ENCODE results near the gene NXF1. TPM values are rescaled to one million over a fixed set of nuclear protein-coding genes. Genes with fewer than 3 reads are reported as not detected.

NXF1 gene
- total and polyA plus RNA-seq, 2 of the 13 experiments (the other 11 are each of a cell fraction or from before 2014, with no cell fraction given), result 30.4 to 30.9 TPM

DNA sequence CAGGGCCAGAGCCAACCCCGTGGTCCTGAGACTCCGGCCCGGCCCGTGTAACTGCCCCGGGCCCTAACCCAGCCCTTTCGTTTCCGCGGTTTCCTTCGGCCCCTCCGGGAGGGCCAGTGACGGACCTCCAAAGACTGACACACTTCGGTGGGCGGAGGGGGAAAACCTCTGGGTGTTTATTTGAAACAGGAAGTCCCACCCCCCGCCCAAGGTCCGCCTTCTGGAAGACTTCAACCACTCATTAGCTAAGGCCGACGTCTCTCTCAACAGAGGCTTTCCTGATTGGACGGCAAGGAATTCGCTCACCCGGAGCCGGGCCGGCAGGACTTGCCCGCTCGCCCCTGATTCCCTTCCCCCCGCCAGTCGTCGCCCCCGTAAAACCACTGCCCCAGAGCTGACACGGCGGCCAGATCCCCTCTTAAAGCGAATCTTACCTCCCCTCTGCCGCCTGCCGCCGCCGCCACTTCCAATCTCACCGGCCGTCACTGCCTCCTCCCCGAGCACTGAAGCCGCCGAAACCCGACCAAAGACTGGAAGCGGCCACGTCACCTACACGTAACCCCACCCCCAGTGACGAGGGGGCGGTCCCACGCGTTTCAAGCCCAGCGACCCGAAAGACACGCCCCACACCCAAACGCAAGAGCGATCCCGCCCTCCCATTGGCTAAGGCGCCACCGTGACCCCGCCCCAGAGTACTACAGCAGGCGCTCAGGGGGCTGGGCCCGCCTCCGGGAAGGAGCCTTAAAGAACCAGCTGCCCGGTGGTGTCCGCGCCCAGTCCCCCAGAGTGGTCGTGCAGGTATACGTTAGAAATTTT, 26.5 kb upstream of the NXF1 start, which contains the start of gene STX5 (continued):
- TF ChIP-seq ARID5B (CRISPR knock-in tag; IDR thresholded peaks at IDR 0.05) (0 out of 2 replicates have a peak, but pooled peaks have one; percentile 32), MAFF (IDR thresholded peaks at IDR 0.05; ENCODE audit: low read depth, low read length) (no peak), HMGA1 (CRISPR knock-in tag; conservative IDR thresholded peaks at IDR 0.05) (no peak), ZNF383 (CRISPR knock-in tag; IDR thresholded peaks at IDR 0.05; ENCODE audit: borderline replicate concordance) (0 out of 2 replicates have a peak, but pooled peaks have one; percentile 56), ZC3H4 (CRISPR knock-in tag; IDR thresholded peaks at IDR 0.05; ENCODE audit: borderline replicate concordance) (no peak), BATF2 (CRISPR knock-in tag; IDR thresholded peaks at IDR 0.05) (no peak), GABPA (IDR thresholded peaks at IDR 0.05; ENCODE audit: low read depth, low read length) (peak; percentile 74), GABPA (CRISPR knock-in tag; IDR thresholded peaks at IDR 0.05; ENCODE audit: low read depth) (peak; percentile 94), ZNF691 (CRISPR knock-in tag; IDR thresholded peaks at IDR 0.05; ENCODE audit: borderline replicate concordance, low read depth) (no peak), SPEN (CRISPR knock-in tag; IDR thresholded peaks at IDR 0.05; ENCODE audit: low read depth) (peak; percentile 56), ZNF362 (CRISPR knock-in tag; IDR thresholded peaks at IDR 0.05; ENCODE audit: borderline replicate concordance) (peak; percentile 7; the same call in 1 of the 2 replicates), KDM6A (CRISPR knock-in tag; IDR thresholded peaks at IDR 0.05; ENCODE audit: low read depth) (no peak; the same call in 1 of the 2 replicates), ZKSCAN8 (CRISPR knock-in tag; IDR thresholded peaks at IDR 0.05; ENCODE audit: borderline replicate concordance) (no peak), RXRB (CRISPR knock-in tag; IDR thresholded peaks at IDR 0.05; ENCODE audit: borderline replicate concordance) (0 out of 2 replicates have a peak, but pooled peaks have one; percentile 43), MXI1 (IDR thresholded peaks at IDR 0.05; ENCODE audit: borderline replicate concordance, low read depth, low read length) (peak; percentile 70; the same call in 1 of the 3 replicates), ZNF264 (CRISPR knock-in tag; IDR thresholded peaks at IDR 0.05) (no peak), TRAFD1 (CRISPR knock-in tag; IDR thresholded peaks at IDR 0.05; ENCODE audit: borderline replicate concordance) (no peak)
- TF ChIP-seq, protein P1, sequence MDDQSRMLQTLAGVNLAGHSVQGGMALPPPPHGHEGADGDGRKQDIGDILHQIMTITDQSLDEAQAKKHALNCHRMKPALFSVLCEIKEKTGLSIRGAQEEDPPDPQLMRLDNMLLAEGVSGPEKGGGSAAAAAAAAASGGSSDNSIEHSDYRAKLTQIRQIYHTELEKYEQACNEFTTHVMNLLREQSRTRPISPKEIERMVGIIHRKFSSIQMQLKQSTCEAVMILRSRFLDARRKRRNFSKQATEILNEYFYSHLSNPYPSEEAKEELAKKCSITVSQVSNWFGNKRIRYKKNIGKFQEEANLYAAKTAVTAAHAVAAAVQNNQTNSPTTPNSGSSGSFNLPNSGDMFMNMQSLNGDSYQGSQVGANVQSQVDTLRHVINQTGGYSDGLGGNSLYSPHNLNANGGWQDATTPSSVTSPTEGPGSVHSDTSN (CRISPR knock-in tag; IDR thresholded peaks at IDR 0.05; ENCODE audit: borderline replicate concordance), result peak; percentile 33; the same call in 1 of the 2 replicates
